Vagina (tissue), 2 donors: ENCODE data around the gene CALD1.

Experiments
- POLR2A ChIP-seq, 2 donors: fragments of 450-650 bp; IDR thresholded peaks; one replicate each; pipeline ENCODE4 v1.6.1; 2017; ENCODE audit warnings: antibody characterized with exemption in 2 of 2, mild to moderate bottlenecking in 2 of 2, moderate library complexity in 2 of 2
- TF ChIP-seq, protein P1 (sequence below), 3 experiments: fragments of 450-650 bp in 2 of 3; fragments of 200-600 bp in 1 of 3; sonication (generic) in 1 of 3; IDR thresholded peaks; one replicate each; pipeline ENCODE4 v1.5.1; 2017 to 2019; ENCODE audit warnings: antibody characterized with exemption in 3 of 3, mild to moderate bottlenecking in 2 of 3, moderate library complexity in 2 of 3

DNA sequence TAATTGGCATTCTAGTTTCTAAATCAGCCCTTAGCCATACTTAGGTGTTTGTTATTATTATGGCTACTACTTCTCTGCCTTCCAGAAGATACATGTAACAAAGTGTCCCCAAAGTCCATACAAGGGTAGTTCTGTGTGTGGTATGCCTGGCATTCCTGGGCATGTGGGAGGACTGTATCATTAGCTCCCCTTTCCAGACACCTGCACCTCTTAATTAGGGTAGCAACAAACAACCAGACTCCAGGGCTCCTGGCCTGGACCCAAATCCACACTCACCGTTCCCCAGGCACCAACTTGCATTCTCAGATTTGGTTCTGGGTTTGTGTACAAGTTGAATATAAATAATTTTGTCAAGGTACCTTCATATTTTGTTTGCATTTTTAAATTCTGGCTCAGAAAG is 15.5 kb upstream of the CALD1 start:
- TF ChIP-seq, protein P1, sequence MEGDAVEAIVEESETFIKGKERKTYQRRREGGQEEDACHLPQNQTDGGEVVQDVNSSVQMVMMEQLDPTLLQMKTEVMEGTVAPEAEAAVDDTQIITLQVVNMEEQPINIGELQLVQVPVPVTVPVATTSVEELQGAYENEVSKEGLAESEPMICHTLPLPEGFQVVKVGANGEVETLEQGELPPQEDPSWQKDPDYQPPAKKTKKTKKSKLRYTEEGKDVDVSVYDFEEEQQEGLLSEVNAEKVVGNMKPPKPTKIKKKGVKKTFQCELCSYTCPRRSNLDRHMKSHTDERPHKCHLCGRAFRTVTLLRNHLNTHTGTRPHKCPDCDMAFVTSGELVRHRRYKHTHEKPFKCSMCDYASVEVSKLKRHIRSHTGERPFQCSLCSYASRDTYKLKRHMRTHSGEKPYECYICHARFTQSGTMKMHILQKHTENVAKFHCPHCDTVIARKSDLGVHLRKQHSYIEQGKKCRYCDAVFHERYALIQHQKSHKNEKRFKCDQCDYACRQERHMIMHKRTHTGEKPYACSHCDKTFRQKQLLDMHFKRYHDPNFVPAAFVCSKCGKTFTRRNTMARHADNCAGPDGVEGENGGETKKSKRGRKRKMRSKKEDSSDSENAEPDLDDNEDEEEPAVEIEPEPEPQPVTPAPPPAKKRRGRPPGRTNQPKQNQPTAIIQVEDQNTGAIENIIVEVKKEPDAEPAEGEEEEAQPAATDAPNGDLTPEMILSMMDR (IDR thresholded peaks at IDR 0.05): no peak
- TF ChIP-seq POLR2A (IDR thresholded peaks at IDR 0.05): no peak
